Activated CD4-positive, alpha-beta T cell treated with anti-CD3 and anti-CD28 coated beads, Interleukin-10, Interleukin-2, amounts not matched to agents 100 ng/mL and 50 ng/mL, durations not matched to agents 16 hours and 8 hours (primary cell): ENCODE data around the gene VGF.
"Not testable (repeated sequence)": the region's sequence is repeated elsewhere in the genome, so short reads cannot be mapped to it uniquely, and the experiment has no call there.

Experiments
- DNase-seq: peaks from one replicate; pipeline ENCODE4 v3.0.0-alpha.2; 2020

The VGF gene

DNA sequence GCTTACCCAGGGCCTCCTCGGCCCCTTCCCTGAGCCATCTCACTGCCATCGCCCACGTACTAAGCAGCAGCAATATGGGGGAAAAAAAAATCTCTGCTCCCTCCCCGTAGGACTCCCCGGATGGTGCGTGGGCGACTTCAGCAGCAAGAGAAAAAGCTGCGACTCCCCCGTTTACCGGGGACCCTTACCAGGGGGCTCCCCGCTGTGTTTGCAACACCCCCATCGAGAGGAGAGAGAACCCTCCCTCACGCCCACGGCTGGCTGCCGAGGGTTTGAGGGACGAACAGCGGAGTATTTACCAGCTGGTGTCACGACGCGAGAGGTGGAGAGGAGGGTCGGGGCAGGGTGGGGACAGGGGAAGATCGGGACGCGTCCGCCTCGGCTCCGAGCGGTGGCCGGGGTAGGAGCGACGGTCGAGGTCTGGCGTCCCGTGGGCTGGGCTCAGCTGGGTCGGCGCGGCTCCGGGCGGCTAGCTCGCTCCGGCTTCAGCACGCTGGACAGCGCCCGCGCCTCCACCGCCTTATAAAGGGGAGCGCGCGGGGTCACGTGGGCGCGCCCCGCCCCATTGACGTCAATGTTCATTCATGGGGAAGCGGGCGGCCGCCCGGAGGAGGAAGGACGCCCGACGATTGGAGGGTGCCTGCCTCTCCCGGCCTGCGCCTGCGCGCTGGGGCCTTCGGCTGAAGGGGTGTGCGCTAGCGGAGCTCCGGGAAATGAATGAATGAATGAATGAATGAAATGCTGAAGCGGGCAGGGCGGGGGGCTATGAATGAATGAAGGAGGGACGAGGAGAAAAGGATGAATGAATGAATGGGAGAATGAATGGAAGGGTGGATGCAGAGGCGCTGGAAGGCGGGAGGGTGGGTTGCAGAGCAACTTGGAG, at the start of gene VGF:
TSS of gene VGF (minus strand) at position 495 of the 883 bp plus-strand sequence. CDS start 726 bp downstream, outside the sequence.
- peak; percentile 97 for DNase-seq

DNA sequence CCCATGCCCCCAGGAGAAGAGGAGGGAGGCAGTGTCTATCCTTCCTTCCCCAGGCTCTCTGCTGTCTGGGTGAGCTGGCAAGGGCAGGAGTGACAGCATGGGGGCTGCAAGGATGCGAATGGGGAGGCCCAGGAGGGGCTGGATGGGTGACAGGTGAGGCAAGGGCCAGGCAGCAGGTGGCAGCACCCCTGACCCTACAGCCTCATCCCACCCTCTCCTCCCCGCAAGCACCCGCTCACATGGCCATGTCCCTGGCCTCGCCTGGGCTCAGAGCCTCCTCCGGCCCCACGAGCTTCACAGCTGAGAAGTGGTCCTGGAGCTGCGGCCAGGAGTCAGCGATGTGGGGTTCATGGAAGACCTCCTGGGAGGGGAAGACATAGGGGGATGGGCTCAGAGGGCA, 46.6 kb upstream of the VGF start:
- no peak for DNase-seq

DNA sequence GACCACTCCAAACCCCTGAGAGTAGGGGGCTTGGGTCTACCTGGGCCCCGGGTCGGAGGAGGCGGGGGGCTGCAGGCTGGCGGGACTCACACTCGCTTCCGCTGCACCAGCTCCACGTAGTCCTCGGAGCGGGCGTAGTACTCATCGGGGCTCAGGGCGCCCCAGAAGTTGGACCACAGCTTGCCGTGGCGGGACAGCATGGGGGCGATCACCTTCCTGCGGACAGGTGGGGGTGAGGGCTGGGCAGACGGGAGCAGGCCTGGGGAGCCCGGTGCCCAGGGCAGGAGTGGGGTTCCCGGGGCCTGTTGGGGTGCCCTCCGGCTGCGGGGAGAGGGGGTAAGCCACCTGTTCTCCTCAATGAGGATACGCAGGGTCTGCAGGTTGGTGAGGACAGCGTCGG, 46.1 kb upstream of the VGF start:
- DNase-seq = no peak

DNA sequence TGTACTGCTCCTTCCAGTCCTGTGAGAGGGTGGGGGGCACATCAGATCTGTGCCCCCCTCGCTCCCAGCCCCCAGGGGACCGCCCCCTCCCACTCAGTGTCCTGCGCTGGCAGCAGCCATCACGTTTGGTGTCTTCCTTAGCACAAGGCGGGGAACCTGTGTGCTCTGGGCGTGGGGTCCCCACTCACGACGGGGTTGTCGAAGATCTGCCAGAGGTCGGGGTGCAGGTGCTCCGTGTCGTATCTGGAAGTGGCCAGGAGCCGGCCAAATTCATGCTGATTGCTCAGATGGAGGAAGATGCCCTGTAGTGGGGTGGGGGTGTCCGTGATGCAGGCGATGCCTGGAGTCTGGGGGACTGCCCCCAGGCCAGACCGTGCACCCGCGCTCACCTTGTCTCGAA, 44.8 kb upstream of the VGF start:
- DNase-seq = no peak

DNA sequence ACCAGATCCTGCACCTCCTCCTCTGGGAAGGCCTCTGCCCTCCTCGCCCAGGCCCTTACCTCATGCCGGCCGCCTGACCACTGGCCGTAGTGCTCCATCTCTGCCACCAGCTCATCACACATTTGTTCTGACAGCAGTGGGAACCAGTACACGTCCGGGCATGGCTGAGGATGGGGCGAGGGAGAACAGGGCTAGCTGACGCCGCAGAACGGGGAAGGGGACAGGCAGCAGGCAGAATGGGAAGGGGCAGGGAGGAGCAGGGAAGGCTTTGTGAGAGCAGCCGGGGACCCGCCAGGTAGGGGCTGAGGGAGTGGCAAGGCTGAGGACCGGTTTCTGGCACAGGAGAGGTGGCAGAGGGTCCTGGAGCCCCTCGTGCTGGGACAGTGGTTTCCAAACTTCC, 43.4 kb upstream of the VGF start:
- no peak for DNase-seq

DNA sequence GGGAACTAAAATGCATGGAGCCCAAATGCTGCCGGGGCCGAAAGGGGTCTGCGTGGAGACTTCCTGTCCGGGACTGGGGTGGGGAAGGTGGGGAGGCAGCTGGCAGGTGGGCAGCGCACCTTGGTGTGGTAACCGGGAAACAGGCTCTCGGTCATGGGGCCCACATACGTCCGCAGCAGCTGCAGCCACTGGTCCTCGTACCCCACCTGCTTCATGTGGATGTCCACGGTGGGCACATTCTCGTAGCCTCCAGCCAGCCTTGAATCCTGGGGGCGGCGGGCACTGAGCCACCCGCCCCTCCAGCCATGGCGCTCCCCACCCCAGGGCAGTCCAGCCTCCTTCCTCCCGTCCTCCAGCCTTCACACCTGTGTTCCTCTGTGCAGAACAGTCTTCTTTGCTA, 42.1 kb upstream of the VGF start:
- DNase-seq = no peak

DNA sequence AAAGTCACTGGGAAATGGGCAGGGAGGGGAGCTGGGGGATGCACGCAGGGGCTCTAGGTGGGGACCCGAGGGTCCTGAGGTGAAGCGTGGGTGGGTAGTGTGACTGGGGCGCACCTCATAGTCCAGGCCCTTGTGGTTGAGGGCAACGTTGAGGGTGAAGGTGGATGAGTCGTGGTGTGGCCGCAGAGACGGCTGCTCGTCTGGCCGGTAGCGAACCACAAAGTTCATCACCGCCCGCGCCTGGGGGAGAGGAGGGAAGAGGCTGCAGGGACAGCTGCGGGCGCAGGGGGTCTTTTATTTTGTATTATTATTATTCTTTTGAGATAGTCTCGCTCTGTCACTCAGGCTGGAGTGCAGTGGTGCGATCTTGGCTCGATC, 41.3 kb upstream of the VGF start:
- DNase-seq = no peak

DNA sequence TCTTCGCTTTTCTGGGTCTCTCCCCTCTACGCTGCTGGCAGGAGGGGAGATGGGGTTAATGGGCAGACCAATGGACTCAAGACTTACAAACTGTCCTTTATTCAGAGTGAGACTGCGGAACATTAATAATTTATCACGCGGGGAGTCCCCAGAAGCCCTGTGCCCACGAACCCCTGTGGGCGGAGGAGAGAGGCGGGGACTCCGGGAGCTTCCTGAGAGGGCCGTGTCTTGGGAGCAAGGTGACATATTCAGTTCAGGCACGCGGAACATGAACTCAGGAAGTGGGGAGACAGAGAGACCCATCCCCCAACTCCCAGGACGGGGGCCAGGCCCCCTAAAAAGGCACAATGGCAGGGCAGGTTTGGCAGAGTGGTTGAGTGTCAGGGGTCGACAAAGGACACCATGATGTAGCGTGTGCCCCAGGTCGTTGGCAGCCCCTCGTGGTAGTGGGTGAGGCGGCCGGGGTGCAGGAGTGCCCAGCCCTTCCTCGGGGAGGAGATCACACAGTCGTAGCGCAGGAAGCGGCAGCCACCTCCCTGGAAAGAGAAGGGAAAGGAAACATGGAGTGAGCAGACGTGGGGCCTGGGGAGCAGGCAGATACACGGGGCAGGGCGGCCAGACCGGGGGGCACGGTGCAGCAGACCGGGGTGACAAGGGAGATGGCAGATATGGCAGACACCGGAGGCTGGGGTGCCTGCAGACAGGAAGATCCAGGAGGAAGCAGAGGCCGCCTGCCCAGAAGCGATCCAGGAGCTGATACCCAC, 40.7 kb upstream of the VGF start:
- no peak for DNase-seq

DNA sequence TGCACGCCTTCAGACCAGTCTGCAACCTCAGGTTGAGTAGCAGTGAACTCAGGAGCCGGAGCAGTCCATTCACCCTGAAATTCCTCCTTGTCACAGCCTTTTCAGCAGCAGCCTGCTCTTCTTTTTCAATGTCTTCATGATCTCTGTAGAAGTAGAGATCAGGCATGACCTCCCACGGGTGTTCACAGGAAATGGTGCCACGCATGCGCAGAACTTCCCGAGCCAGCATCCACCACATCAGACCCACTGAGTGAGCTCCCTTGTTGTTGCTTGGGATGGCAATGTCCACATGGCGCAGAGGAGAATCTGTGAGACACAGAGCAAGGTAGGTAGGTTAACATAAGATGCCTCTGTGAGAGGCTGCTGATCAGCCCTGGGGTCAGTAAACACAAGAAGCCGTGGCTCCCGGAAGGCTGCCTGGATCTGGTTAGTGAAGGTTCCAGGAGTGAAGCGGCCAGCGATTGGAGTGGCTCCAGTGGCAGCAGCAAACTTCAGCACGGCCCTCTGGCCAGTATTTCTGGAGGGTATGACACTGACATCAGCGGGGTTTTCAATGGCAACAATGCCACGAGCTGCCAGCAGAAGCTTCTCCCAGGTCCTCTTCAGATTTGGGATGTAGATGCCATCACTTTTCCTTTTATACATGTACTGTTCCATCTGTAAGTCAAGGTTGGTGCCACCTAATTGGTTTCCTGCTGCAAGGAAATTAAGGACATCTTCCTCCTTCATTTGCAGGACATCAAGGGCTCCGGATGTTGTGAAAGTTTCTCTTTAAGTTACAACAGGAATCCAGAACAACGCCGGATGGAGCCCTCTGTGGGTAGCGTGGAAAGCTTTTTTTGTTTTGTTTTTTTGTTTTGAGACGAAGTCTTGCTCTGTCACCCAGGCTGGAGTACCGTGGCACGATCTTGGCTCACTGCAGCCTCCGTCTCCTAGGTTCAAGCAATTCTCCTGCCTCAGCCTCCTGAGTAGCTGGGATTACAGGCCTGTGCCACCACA, 38.7 kb upstream of the VGF start:
- DNase-seq = not testable (repeated sequence)

DNA sequence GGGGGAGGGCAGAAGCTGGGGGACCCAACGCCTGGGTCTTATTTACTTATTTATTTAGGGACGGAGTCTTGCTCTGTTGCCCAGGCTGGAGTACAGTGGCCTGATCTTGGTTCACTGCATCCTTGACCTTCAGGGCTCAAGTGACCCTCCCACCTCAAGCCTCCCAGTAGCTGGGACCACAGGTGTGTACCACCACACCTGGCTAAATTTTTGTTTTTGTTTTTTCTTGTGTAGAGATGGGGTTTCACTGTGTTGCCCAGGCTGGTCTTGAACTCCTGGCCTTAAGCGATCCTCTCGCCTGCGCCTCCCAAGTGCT, 37.2 kb upstream of the VGF start:
- no peak for DNase-seq

DNA sequence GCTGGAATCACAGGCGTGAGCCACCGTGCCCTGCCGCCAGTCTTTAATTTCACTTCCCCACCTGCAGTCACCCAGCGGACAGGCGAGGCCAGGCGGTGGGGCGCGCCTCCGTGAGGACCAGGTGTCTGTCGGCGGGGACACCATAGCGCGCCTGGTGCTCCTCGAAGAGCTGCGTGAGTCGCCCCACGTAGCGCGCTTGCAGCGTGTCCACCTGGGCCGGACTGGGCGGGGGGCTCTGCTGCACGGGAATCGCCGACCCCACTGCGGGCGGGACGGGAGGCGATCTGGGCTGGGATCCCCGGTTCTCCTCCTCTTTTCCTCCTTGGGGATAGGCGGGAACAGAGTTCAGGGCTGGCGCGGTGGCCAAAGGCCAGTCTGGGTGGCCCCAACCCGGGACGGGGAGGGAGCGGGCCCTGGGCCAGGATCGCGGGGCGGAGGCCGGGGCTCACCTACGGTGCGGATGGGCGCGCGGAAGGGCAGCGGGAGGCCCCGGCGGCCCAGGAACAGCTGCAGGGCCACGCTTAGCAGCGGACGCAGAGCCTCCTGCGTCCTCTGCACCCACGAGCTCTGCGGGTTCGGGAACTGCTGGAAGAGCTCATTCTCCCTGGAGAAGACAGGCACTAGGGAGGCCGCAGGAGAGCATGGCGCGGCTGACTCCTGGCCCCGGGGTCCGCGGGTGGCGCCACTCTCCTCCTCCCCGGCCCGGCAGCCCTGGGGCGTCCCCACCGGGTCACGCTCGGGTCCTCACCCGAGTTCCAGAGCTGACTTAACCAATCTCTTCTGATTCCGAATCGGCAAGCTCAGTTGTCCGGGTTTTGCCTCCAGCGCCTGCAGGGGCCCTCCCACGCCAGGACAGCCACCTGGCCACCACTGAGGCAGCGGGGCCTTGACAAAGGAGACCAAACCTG, 36.6 kb upstream of the VGF start:
- DNase-seq = no peak

DNA sequence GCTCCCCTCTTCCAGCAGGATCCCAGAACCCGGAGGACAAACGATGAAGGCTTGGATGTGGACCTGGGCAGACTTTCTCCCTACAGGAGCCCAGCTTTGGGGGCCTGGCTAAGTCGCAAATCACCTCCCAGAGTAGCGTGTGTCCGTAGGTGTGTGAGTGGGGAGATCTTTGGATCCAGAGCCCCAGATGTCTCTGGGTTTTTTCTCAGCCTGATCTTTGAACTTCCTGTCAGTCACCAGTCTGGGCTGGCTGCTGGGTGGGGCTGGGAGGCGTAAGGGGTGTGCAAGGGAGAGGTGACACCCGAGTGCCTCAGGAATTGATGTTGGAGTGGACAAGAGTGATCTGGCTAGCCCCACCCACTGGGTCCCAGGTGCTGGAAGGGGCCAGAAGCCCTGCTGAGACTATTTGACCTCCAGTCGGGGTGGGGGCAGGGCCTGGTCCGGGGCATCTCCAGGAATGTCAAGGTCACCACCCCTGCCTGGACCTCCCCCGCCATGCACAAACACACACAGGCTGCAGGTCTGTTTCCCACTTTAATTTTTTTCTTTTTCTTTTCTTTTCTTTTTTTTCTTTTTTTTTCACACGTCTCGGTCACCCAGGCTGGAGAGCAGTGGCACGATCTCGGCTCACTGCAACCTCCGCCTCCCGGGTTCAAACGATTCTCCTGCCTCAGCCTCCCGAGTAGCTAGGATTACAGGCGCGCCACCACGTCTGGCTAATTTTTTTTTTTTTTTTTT, 35.7 kb upstream of the VGF start, which contains the start of gene MOGAT3:
TSS of gene MOGAT3 (minus strand) at position 175 of the 738 bp plus-strand sequence. CDS start 182 bp downstream, outside the sequence.
- no peak for DNase-seq

DNA sequence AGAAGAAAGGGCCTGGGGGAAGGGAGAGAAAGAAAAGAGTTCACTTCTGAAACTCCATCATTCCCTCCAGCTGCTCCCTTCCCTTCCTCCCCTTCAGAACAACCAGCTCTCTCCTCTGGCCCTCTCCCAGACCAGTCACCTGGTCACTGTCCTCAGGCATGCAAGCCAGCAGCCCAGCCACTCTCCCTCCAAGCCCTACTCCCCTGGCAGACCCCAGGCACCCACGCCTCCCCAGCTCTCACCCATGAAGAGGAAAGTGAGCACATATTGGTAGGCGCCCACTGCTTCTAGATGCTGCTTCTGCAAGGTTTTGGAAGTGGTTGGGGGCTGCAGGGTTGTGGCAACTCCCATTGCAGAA, 35.1 kb upstream of the VGF start:
- DNase-seq = no peak

DNA sequence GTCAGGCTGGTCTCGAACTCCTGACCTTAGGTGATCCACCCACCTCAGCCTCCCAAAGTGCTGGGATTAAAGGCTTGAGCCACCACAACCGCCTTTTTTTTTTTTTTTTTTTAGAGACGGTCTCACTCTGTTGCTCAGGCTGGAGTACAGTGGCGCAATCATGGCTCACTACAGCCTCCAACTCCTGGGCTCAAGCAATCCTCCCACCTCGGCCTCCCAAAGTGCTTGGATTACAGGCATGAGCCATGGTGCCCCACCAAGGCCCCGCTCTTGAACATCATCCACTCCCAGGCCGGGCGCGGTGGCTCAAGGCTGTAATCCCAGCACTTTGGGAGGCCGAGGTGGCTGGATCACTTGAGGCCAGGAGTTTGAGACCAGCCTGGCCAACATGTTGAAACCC, 34.2 kb upstream of the VGF start:
- not testable (repeated sequence) for DNase-seq

DNA sequence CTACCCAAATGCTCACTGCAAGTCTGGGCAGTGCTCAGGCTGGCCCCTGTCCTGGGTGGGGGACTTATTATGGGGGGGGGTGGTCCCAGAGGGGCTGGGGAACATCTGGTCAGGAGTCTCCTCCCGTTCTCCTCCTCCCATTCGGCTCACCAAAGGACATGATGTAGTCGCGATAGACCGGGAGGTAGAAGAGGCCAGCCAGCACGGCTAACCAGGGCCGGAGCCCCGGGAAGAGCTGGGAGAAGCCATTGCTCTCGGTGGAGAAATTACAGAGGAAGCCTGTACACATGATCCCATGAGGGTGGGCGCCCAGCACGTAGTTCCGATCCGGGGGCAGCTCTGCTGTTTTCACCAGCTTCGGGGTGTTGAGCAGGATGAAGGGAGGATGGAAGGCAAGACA, 33.1 kb upstream of the VGF start:
- no peak for DNase-seq

DNA sequence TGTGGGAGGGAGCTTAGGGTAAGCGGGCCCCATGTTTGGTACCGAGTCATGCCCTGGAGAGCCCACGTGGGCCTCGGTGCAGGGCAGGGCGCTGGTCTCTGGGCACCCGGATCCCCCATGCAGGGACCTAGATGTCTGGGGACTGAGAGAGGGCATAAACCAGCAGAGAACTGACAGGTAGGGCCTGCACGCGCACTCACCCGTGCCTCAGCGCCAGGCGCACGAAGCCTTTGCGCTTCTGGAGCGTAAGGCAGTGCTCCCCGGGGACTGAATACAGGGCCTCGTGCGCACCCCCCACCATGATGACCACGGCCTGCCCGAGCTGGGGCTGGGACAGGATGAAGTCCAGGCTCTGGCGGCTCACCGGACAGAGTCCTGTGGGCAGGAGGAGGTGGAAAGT, 32.6 kb upstream of the VGF start:
- DNase-seq = no peak

DNA sequence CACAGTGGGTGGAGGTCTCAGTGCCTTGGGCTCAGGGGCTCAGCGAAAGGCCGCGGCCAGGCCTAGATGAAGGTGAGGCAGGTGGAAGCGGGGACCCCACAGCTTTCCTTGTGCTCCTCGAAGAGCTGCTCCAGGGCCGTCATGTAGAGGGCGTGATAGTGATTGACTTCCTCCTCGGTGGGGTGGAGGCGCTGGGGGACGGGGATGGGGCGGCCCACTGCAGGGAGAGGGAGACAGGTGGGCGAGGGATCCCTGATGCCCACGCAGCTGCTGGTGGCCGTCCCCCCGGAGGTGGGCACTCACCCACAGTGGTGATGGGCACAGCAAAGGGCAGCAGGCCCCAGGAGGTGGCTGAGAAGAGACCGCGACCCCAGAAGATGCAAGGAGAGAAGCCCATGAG, 30.5 kb upstream of the VGF start:
- no peak for DNase-seq

DNA sequence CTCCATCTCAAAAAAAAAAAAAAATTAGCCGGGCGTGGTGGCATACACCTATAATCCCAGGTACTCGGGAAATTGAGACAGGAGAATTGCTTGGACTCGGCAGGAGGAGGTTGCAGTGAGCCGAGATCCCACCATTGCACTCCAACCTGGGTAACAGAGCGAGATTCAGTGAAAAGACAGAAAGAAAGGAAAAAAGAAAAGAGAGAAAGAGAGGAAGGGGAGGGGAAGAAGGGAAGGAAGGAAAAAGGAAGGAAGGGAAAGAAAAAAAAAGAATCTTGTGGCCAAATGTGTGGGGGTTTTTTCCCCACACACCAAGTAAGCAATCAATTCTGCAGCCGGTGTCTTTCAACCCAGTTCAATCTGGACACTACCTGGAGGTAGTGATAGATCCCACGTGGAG, 23.7 kb upstream of the VGF start:
- no peak for DNase-seq

DNA sequence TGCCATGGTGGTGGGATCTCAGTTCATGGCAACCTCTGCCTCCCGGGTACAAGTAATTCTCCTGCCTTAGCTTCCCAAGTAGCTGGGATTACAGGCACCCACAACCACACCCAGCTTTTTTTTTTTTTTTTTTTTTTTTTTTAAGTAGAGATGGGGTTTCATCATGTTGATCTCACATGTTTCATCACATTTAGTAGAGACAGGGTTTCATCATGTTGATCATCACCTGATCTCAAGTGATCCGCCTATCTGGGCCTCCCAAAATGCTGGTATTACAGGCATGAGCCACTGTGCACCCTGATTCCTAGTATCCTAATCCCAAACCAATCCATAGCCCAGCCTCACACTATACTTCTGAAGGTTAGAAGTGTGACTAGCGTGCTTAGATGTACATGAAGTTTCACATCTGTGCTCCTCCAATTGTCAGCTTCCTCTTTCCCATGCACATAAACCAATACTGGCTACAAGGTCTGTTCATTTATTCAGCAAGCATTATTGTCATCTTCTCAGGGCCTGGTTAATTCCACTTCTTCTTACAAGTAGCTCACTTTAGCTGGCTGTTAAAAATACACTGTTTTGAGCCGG, 21.6 kb upstream of the VGF start:
- DNase-seq = no peak

DNA sequence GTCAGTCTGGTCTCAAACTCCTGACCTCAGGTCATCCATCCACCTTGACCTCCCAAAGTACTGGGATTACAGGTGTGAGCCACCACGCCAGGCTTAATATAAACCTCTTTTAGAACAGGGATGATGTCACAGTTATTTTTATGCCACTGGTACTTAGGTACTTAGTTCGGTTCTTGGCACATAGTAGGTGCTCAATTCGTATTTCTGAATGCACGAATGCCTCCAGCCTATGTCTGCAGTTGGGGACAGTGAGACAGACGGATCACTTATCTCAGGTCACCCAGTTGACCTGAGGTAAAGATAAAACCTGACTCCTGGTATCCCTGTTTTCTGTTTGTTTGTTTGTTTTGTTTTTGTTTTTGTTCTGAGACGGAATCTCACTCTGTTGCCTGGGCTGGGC, 20.8 kb upstream of the VGF start:
- DNase-seq = no peak

DNA sequence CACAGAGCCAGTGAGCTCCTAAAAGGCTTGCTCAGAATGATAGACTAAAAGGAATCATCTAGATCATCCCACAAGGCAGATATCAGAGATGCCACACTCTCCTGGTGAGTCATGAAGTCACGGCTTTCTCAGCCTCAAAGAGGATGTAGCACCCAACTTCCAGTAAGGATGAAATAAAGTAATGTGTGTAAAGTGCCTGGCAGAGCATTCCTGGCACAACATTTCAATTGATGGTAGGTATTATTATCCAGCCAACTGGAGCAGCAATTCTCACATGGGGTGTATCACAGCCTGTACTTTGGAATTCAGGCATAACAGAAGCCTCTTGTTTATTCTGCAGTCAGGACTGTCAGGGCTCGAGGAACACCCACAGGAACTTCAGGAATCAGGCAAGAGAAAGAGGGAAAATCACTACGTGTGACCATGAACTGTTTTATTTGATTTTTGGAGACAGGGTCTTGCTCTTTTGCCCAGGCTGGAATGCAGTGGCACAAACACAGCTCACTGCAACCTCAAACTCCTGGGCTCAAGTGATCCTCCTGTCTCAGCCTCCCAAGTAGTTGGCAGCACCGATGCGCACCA, 20.0 kb upstream of the VGF start:
- no peak for DNase-seq
